GM18499 (cell line): Measurements from ENCODE around the gene GNGT1.
A peak's percentile ranks its signal among the peaks of the same experiment; 100 is the strongest.

Experiments
- ATAC-seq: cut with Tn5 transposase; IDR thresholded peaks from one replicate; pipeline ENCODE4 v1.9.1; 2021; ENCODE audit warnings: moderate number of reproducible peaks; ENCODE audit not compliant: insufficient read depth, unreplicated experiment

Gene GNGT1

DNA sequence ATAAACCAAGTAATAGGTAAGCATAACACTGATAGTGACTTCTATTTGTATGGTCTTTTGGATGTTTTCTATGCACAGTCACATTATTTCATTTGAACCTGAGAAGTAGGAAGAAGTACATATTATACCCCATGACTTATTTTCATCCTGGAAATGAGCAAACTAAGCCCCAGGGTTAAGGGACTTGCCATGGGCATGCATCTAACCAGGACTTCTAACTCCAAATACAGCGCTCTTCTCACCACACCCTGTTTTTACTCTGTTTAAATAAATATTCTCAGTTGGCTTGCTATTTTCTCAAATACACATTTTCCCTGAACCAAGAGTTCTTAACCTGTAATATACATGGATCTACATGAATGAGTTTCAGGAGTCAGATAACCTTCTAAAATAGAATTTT, 31.5 kb downstream of the GNGT1 start:
- no peak for ATAC-seq

DNA sequence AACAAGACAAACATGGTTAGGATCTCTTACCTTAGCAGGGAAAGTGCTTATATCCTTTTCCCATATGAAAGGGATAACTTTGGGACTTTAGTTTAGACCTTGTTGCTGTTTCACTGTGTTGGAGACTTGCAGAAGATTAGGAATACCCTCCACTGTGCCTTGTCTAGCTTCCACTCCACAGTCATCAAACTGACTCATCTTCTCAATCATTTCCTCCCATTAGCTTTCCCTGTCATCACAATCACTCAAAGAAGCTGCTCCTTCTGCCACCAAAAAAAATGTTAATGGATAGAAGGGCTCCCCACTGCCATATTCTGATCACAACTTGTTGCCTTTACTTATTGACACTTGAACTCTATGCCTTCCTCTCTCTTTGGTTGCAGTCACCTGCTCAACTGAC, 31.9 kb downstream of the GNGT1 start:
- no peak for ATAC-seq

DNA sequence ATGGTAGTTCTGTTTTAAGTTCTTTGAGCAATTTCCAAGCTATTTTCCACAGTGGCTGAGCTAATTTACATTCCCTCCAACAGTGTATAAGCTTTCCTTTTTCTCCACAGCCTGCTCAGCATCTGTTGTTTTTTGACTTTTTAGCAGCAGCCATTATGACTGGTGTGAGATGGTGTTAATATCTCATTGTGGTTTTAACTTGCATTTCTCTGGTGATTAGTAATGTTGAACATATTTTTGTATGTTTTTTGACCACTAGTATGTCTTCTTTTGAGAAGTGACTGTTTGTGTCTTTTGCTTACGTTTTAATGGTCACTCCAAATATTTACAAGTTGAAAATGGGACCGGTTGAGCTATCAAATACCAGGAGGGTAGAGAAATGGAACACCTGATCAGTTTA, 35.6 kb downstream of the GNGT1 start:
- no peak for ATAC-seq

DNA sequence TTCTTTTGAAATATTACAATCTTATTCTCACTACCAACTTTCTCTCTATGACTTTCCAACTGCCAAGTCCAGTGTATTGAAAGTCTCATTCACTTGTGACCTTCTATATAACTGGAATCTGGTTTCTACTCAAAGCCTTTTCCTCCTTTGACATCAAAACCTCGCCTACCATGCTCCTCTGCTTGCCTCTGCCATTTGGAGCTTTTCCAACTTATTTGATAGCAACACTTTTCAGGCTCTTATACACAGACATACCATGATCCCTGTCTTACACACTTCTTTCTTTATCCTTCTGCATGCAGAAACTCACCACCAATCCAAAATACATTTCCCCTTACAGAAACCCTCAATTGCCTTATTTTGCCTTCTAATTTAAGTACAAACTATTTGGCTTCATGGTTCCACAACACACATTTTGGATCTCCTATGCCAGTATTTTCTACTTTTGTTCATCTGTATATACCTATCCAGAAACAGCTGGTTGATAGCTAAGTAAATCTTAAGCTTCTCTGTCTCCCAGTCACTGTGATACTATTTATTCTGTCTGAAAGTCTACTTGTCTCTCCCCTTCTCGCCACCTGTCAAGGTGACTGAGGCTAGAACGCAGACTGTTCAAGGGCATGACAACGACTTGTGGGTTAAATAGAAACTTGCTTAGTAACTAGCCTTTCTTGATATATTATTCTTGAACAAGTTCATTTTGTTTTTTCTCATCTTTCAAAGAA, 37.6 kb downstream of the GNGT1 start:
- ATAC-seq: no peak

DNA sequence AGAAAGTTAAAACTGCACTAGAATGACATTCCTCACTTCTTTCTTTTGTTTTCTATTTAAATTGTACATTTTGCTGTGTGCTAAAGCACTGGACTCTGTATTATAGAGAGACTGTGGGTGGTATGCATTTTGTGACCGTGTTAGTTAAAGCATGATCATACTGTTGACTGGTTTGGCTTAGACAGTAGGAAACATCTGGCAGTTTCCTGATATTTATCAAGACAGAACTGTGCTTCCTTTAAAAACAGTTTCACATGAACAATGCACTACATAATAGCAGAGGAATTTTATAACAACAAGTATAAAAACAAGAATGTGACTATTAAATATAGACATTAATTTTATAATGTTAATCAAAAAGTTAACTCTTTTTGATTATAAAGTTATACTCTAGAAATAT, 38.3 kb downstream of the GNGT1 start:
- no peak for ATAC-seq

DNA sequence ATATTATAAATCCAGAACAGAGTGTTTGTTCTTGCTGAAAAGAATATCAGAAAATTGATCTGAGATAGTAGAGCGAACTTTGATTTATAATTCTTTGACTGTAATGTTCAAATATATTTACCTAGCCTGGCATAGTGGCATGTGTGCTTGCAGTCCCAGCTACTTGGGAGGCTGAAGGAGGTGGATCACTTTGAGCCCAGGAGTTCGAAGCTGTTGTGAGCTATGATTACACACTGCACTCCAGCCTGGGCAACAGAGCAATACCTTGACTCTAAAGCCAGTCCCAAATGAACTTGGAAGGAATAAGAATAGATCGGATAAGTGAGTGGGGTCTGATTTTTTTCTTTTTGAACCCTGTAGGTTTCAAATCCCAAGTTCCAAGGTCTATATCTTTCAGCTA, 38.7 kb downstream of the GNGT1 start:
- ATAC-seq: no peak

DNA sequence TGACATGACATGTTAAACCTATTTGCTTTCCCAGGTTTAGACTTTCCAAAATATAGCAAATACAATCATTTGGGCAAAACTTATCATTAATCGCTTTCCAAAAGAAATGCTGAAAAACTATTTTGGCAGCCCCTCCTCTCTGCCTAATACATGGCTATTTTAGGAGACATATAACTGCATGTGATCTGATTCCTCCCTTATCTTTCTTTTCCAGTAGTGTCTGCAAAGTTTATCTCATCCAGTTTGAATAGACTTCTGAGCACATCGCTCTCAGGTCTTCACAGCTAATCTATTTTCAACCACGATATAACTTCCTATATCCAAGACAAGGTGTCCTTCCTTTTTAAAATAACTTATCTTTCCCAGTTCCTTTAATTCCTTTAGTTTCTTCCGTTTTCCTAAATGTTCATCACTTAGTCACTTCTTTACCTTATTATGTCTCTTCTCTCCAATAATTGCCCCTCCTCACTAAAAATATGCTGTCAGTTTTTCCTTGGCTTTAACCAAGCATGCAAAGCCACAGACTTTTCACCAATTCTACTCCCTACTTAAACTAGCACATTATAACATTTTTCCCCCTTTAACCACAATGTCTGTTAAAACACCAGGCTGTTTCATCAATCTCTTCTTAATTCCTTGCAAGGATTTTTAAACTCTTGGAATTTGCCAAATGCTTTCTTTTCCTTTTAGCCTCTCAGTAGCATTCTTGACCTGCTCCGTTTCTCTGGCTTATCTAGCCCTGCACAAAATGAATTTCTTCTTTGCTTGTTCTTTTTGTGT, 39.6 kb downstream of the GNGT1 start:
- ATAC-seq: no peak

DNA sequence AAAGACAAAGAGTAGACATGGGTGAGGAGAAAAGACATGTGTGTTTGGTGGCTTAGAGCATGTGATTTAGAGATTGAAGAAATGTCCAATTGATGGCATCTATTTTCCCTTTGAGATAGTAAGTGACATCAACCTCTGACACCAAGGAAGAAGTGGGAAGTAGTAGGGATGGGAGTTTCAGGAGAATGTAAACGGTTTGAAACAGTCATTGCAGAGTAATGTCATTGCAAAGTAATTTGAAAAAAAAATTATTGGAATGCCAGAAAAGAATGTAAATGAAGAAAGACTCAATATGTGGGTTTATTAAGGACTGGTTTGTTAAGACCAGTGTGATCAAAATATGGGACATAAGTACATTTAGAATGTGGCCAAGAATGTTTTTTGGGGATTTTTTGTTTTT, 41.7 kb downstream of the GNGT1 start:
- no peak for ATAC-seq

DNA sequence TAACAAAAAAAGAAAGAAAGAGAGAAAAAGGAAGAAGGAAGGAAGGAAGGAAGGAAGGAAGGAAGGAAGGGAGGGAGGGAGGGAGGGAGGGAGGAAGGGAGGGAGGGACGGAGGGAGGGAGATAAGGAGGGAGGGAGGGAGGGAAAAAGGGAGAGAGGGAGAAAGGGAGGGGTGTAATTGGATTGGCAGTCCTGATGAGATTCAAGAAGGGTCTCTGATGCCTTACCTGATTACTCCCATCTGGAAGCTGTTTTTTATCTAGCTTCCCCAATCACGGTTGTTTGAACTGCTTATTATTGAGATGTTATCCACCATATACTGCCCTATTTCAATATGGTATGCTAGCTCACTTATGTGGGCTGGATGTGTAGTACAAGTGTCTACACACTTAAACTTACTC, 42.5 kb downstream of the GNGT1 start:
- ATAC-seq: no peak

DNA sequence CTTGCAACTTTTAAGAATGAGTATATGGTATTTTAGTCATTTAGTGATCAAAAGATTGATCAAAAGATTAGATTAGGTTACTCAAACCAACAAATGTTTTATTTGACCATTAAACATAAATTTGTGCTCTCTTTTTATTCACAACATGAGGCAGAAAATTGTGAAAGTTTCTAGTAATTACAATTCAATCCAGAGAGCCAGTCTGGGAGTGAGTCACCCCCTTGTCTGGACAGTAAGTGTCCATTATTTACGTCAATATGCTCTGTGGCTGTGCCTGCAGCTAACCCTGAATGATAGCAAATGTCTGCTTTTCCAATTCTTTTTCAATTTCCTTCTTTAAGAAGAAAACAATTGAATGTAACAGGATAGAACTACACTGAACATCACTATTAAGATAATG, 43.1 kb downstream of the GNGT1 start:
- ATAC-seq: no peak

DNA sequence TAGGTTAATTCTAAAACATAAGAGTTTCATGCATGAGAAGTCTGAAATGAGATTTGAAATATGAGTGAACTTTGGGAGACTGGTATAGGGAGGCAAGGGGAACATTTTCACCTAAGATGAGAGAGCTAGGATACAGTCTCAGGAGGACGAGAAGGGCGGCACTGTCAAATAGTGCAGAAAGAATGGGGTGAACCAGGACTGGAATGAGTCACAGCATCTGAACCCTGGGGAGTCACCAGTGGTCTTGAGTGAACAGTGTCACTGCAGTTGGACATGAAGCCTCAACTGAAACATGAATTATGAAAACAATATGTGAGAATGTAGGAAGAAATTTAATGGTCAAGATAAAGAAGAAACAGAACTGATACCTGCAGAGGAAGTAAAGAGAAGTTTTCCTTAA, 48.9 kb downstream of the GNGT1 start:
- ATAC-seq: peak; percentile 82

DNA sequence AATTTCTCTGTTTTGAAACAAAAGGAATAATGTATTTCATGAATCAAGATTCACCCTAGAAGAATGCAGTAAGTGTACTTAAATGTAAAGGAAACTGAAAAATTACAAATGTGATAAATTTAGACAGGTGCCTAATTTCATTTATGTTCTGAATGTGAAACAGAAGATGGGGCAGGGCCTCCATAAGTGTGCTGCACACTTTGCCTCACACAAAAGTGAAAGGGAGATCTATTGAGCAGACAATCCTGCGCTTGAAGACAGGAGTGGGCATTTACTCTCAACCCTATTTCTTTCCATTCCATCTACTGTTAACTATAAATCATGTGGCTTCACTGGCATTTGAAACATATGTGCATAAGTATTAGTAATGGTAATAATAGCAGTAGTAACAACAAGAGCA, 51.4 kb downstream of the GNGT1 start:
- no peak for ATAC-seq

DNA sequence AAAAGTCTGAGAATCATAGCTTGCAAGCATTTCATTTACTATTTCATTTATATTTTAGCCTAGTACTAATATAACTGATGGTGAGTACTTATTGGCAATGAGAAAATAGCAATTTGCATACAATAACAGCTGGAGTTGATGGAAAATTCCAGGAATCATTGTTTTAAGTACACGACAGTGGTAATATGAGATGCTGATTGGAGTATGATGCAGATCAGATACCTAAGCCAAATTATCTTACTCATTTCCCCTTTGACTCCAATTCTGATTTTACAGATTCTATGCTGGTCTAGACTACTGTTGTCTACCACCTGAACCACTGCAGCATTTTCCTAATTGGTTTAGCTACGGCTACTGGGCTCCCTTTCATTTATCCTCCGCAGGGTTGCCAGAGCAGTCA, 51.8 kb downstream of the GNGT1 start:
- no peak for ATAC-seq

DNA sequence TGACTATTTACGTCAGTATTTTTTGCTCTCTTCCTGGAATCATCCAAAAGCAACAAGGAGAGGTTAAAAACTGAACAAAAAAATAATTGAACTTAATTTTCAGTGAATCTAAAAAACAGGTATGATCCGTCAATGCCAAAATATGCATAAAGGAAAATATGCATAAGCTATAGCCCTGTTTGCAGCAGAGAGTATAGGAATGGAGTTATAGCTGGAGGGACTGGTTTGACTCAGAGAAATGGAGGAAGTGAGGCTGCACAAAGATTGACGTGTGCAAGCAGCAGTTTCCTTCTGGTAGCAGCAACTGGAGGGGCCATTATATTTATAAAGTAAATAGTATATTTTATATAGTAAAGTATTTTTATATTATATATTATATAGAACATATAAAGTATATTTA, 52.3 kb downstream of the GNGT1 start:
- ATAC-seq: no peak
